GM12892 (cell line): ENCODE results near the gene TRABD2B.

ENCODE experiments used
- POLR2A ChIP-seq: IDR thresholded peaks from 2 replicates; pipeline ENCODE4 v1.6.1; 2011; ENCODE audit warnings: low read depth, low read length, control low read depth
- POLR2AphosphoS5 ChIP-seq: IDR thresholded peaks from 2 replicates; pipeline ENCODE4 v1.6.1; 2011; ENCODE audit warnings: low read depth, low read length, control low read depth
- TAF1 ChIP-seq: IDR thresholded peaks from 2 replicates; pipeline ENCODE4 v1.6.1; 2011; ENCODE audit warnings: low read depth, mild to moderate bottlenecking, control low read depth, low read length, borderline replicate concordance

DNA sequence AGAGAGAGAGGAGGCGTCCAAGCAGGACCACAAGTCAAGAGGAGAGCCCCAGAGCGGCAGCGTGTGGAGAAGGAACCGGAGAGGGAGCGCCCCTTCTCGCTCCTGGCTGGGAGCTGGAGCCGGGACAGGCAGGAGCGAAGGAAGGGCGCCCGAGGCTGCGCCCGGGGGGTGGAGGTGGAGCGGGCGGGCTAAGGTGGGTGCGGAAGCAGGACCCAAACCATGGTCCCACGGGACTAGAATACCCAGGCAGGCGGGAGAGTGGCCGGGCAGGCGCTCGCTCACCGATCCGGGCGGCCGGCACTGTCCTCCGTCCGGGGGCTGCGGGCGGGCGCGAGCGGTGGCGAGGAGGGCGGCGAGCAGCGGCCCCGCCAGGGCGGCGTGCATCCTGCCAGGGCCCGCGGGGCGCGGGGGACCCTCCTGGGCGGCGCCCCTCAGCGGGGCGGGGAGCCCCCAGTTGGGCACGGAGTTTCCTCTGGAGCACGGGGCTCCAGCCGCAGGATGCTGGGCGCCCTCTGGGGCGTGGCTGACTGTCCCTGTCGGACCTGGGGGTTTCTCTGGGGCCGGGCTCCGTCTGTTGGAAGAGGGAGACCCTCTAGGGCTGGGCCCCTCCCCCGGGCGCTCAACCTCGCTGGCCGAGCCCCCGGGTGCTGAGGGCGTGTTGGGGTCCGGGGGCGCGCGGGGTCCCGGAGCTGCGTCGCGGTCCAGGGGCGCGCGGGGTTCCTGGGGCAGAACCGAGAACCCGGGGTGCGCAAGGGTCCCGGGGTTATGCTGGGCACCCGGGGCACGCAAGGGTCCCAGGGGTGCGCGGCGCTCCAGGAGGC lies 569 bp downstream of the TRABD2B start:
- TF ChIP-seq POLR2A (no peak), TAF1 (no peak), POLR2AphosphoS5 (no peak)
